Neural crest cell (in vitro differentiated cells): ENCODE data around the gene DENND2D. TPM values are rescaled to one million over a fixed set of nuclear protein-coding genes. Genes with fewer than 3 reads are reported as not detected.

Source experiments
- DNase-seq: peaks from one replicate; pipeline ENCODE4 v3.0.0; 2021; ENCODE audit warnings: low read depth, mixed read lengths, low spot score
- H3K27ac Mint-ChIP-seq: one replicate; pipeline ENCODE4 v1.8.0; 2021; ENCODE audit warnings: mild to moderate bottlenecking, mixed read lengths; ENCODE audit not compliant: unreplicated experiment
- H3K27me3 Mint-ChIP-seq: 2 replicates; pipeline ENCODE4 v1.8.0; 2021; ENCODE audit warnings: low read depth, mild to moderate bottlenecking, mixed read lengths
- H3K36me3 Mint-ChIP-seq: 2 replicates; pipeline ENCODE4 v1.8.0; 2021; ENCODE audit warnings: low read depth, mild to moderate bottlenecking, mixed read lengths
- H3K4me1 Mint-ChIP-seq: 2 replicates; pipeline ENCODE4 v1.8.0; 2021; ENCODE audit warnings: mixed read lengths
- H3K4me3 Mint-ChIP-seq: one replicate; pipeline ENCODE4 v1.8.0; 2021; ENCODE audit warnings: mild to moderate bottlenecking, mixed read lengths
- H3K9me3 Mint-ChIP-seq: 2 replicates; pipeline ENCODE4 v1.8.0; 2021; ENCODE audit warnings: mixed read lengths
- long read RNA-seq: library from polyadenylated mRNA; unstranded; transcript quantifications from one replicate; pipeline ENCODE4 v2.0.0, GENCODE V29; 2020
- total RNA-seq: library from RNA; stranded (reverse); gene quantifications from 2 replicates; pipeline ENCODE4 v1.2.1, GENCODE V29; 2021
- TF ChIP-seq, protein P1 (sequence below): fragments of 200-600 bp; sonication (generic); conservative IDR thresholded peaks from 2 replicates; pipeline ENCODE4 v1.5.0; 2021; ENCODE audit warnings: antibody characterized with exemption, mild to moderate bottlenecking

DENND2D gene, protein sequence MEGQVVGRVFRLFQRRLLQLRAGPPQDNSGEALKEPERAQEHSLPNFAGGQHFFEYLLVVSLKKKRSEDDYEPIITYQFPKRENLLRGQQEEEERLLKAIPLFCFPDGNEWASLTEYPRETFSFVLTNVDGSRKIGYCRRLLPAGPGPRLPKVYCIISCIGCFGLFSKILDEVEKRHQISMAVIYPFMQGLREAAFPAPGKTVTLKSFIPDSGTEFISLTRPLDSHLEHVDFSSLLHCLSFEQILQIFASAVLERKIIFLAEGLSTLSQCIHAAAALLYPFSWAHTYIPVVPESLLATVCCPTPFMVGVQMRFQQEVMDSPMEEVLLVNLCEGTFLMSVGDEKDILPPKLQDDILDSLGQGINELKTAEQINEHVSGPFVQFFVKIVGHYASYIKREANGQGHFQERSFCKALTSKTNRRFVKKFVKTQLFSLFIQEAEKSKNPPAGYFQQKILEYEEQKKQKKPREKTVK
- not detected in 2 replicates for total RNA-seq
- long read RNA-seq, result 0 reads

DNA sequence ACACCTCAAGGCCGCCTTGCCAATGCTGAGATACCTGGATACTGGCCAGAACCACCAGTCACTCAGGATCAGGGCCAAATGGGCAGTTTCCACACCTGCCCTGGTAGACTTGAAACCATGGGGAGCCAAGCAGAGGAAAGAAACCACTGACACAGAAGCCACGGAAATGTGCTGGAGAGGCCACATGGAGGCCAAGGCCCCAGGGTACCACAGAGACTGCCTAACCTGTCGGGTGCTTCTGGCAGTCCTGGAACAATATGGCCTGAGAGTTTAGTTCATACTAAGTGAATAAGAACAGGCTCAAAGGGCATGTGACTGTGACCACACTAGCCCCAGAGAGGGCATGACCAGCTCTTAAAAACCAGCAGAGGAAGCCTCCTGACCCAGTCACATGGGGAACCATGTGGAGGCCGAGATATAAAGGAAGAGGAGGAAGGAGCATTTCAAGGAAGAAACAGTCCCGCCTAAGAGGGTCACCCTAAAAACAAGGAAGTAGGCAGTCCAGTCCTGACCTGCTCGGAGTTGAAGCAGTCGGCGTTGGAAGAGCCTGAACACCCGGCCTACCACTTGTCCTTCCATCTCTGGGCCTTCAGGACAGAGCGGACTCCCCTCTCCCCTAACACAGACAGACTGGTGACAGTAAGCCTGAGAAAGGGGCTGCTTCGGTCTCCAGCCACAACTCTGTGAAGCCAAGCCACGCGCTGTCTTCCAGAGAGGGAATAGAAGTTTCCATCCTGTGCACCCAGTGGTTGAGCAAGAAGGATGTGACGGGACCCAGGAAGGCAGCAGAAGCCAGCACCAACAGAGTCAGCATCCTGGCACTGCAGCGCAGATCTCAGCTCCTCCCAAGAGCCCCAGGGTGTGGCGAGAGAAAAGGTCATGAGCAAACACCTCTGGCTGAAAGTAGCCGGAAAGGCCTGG lies at the start of gene DENND2D:
Gene DENND2D (minus strand): TSS at position 766 of the 921 bp plus-strand sequence. CDS start 187 bp downstream, at position 579.
- Mint-ChIP-seq H3K9me3 (no peaks in the 10 kb centered on the region), H3K4me3 (no peak within 1 kb of the TSS), H3K27me3 (no peaks in the 10 kb centered on the region), H3K4me1 (peaks cover 10% of the 10 kb centered on the region), H3K27ac (peak within 1 kb of the TSS; percentile 85), H3K36me3 (no peaks in the 10 kb centered on the region)
- TF ChIP-seq, protein P1, sequence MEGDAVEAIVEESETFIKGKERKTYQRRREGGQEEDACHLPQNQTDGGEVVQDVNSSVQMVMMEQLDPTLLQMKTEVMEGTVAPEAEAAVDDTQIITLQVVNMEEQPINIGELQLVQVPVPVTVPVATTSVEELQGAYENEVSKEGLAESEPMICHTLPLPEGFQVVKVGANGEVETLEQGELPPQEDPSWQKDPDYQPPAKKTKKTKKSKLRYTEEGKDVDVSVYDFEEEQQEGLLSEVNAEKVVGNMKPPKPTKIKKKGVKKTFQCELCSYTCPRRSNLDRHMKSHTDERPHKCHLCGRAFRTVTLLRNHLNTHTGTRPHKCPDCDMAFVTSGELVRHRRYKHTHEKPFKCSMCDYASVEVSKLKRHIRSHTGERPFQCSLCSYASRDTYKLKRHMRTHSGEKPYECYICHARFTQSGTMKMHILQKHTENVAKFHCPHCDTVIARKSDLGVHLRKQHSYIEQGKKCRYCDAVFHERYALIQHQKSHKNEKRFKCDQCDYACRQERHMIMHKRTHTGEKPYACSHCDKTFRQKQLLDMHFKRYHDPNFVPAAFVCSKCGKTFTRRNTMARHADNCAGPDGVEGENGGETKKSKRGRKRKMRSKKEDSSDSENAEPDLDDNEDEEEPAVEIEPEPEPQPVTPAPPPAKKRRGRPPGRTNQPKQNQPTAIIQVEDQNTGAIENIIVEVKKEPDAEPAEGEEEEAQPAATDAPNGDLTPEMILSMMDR, result no peak
- no peak for DNase-seq

DNA sequence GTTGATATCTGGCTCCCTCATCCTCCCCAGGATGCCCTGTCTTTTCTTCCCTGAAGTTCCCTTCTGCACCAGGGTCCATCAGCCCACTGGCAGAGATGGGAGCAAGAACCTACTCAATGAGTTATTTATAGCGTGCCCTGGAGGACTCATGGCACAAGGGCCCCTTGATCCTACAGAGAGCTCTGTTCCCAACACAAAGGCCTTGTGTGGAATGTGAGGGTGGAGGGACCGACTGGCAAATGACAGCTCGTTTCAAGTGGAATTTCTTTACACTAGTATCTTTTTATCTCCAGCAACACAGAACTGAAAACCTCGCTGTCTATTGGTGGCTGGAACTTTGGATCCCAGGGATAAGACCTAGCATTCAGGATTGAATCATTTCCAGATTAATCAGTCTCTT lies 49.5 kb upstream of the DENND2D start:
- Mint-ChIP-seq H3K4me3 (peak overlapping the region; percentile 33), H3K36me3 (no peaks in the 10 kb centered on the region), H3K9me3 (peaks cover 3% of the 10 kb centered on the region)

GRCh38 chr1:111247125-111247838 lies 46.8 kb upstream of the DENND2D start:
- TF ChIP-seq, protein P1, result no peak
- no peak for DNase-seq
- Mint-ChIP-seq H3K9me3 (peaks cover 3% of the 10 kb centered on the region), H3K36me3 (no peaks in the 10 kb centered on the region), H3K27me3 (no peaks in the 10 kb centered on the region), H3K27ac (peak overlapping the region; percentile 53), H3K4me1 (peaks cover 28% of the 10 kb centered on the region), H3K4me3 (no peak overlapping the region)

More for the DNA sequence above, 49.5 kb upstream of the DENND2D start:
- TF ChIP-seq, protein P1, result no peak
- Mint-ChIP-seq H3K27me3 (no peaks in the 10 kb centered on the region), H3K27ac (peak overlapping the region; percentile 76), H3K4me1 (peaks cover 42% of the 10 kb centered on the region)
- DNase-seq, result no peak

DNA sequence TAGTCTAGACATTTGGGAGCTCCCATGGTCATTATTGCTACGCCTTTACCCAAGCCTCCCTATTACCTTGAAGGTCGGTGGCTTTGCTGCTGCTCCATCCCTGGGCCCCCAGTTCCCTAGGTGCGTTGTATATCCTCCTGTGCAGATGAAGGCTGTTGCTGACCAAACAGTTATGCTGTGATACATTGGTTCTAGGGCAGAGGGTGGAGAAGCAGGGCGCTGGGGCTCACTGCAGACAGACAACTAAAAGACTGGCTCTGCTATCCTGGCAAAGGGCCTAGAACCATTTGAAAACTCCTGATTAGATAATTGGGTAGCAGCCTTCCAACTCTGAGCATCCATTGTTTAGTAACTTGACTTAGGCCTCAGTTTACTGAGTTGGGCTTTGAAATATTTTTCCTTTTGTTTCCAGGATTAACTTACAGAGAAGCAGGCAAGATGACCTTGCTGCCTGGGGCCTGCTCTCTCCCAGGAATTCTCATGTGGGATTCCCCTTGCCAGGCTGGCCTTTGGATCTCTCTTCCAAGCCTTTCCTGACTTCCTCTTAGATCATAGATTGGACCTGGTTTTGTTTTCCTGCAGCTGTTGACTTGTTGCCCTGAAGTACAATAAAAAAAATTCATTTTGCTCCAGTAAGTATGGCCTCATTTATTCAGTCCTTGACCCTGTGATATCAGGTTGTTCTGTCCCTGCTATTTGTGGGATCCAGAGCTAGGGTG lies 42.5 kb upstream of the DENND2D start:
- no peaks in the 10 kb centered on the region for H3K27me3 Mint-ChIP-seq
- no peak overlapping the region for H3K27ac Mint-ChIP-seq
- DNase-seq, result no peak
- H3K36me3 Mint-ChIP-seq, result no peaks in the 10 kb centered on the region
- H3K9me3 Mint-ChIP-seq, result no peaks in the 10 kb centered on the region
- peaks cover 6% of the 10 kb centered on the region for H3K4me1 Mint-ChIP-seq
- TF ChIP-seq, protein P1, result no peak
- H3K4me3 Mint-ChIP-seq, result no peak overlapping the region
